Hepatocyte (in vitro differentiated cells): ENCODE results near the gene PRDM1. TPM values are rescaled to one million over a fixed set of nuclear protein-coding genes. Genes with fewer than 3 reads are reported as not detected.

ENCODE experiments used
- DNase-seq: peaks from one replicate; pipeline ENCODE4 v3.0.0-alpha.2; 2016; ENCODE audit warnings: low spot score
- H2AFZ ChIP-seq: fragments of 200-600 bp; sonication (generic); 2 replicates; pipeline ENCODE4 v1.6.0; 2016; ENCODE audit warnings: antibody characterized with exemption, mild to moderate bottlenecking
- H3K27ac ChIP-seq: fragments of 200-600 bp; sonication (generic); 2 replicates; pipeline ENCODE4 v1.5.1; 2016; ENCODE audit warnings: mild to moderate bottlenecking
- H3K27me3 ChIP-seq: fragments of 200-600 bp; sonication (generic); 2 replicates; pipeline ENCODE4 v1.6.1; 2016
- H3K36me3 ChIP-seq: fragments of 200-600 bp; sonication (generic); replicated peaks from 2 replicates; pipeline ENCODE4 v1.5.1; 2016; ENCODE audit warnings: low read depth; ENCODE audit not compliant: insufficient read depth
- H3K4me1 ChIP-seq: fragments of 200-600 bp; sonication (generic); 2 replicates; pipeline ENCODE4 v1.5.1; 2016; ENCODE audit warnings: mild to moderate bottlenecking, moderate library complexity; ENCODE audit not compliant: insufficient read depth
- H3K4me2 ChIP-seq: fragments of 200-600 bp; sonication (generic); 2 replicates; pipeline ENCODE4 v1.6.0; 2016
- H3K4me3 ChIP-seq: fragments of 200-600 bp; sonication (generic); 2 replicates; pipeline ENCODE4 v1.5.1; 2016; ENCODE audit warnings: mild to moderate bottlenecking
- H3K79me2 ChIP-seq: fragments of 200-600 bp; sonication (generic); 2 replicates; pipeline ENCODE4 v1.6.0; 2017; ENCODE audit warnings: mild to moderate bottlenecking
- H3K9me2 ChIP-seq: fragments of 200-600 bp; sonication (generic); replicated peaks from 2 replicates; pipeline ENCODE4 v1.6.0; 2017; ENCODE audit warnings: mild to moderate bottlenecking; ENCODE audit not compliant: insufficient read depth
- H3K9me3 ChIP-seq: fragments of 200-600 bp; sonication (generic); 2 replicates; pipeline ENCODE4 v1.5.1; 2016; ENCODE audit warnings: low read depth, mild to moderate bottlenecking
- H4K20me1 ChIP-seq: fragments of 200-600 bp; sonication (generic); 2 replicates; pipeline ENCODE4 v1.6.0; 2016; ENCODE audit warnings: mild to moderate bottlenecking; ENCODE audit not compliant: insufficient read depth, poor library complexity, severe bottlenecking
- EZH2 ChIP-seq: fragments of 200-600 bp; sonication (generic); IDR thresholded peaks from 2 replicates; pipeline ENCODE4 v1.6.1; 2016; ENCODE audit warnings: antibody characterized with exemption, mild to moderate bottlenecking, borderline replicate concordance
- EZH2phosphoT487 ChIP-seq: fragments of 200-600 bp; sonication (generic); IDR thresholded peaks from one replicate; pipeline ENCODE4 v1.6.1; 2018; ENCODE audit warnings: antibody characterized with exemption, mild to moderate bottlenecking, low read depth, moderate library complexity; ENCODE audit not compliant: unreplicated experiment, severe bottlenecking
- WGBS: methylation state at CpG from one replicate; pipeline ENCODE4 v1.1.6; 2016; ENCODE audit warnings: low lambda C conversion rate; ENCODE audit errors: missing lambda C conversion rate; 5-methylcytosine and 5-hydroxymethylcytosine counted together
- polyA plus RNA-seq: library from polyadenylated mRNA; unstranded; fragments of >200 nt; fragmentation: Nextera tagmentation; extraction: Ambion mirVana; gene quantifications from 2 replicates; pipeline ENCODE4 v1.2.1, GENCODE V29; 2016
- total RNA-seq: library from RNA; depleted of rRNA; stranded (reverse); fragments of >200 nt; gene quantifications from 2 replicates; pipeline ENCODE4 v1.2.3, GENCODE V29; 2014
- TF ChIP-seq, protein P1 (sequence below): fragments of 200-600 bp; sonication (generic); IDR thresholded peaks from 2 replicates; pipeline ENCODE4 v1.5.1; 2016; ENCODE audit warnings: antibody characterized with exemption, mild to moderate bottlenecking; ENCODE audit not compliant: poor library complexity

Gene PRDM1
- total and polyA plus RNA-seq, 2 experiments from 2014 or later, result 18.0 to 19.3 TPM

DNA sequence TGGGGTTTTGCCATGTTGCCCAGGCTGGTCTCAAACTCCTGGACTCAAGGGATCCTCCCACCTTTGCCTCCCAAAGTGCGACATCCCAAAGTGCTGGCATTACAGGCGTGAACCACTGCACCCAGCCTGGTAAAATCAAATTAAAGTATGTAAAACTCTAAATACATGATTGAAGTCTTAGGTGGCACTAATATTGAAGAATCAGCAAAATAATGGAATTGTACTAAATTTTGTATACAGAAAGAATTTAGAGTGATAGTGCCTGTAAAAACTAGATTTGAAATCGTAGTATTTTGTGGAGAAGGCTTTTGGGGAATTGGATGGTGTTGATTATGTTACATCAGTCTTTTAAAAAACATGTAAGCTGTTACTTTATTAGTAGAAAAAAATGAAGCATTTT, 10.0 kb upstream of the PRDM1 start:
- Histone ChIP-seq H3K27me3 (peaks cover 9% of the 10 kb centered on the region), H3K4me3 (no peak overlapping the region)
- WGBS, result 92% methylated on average over 3 of the region's 3 CpGs

DNA sequence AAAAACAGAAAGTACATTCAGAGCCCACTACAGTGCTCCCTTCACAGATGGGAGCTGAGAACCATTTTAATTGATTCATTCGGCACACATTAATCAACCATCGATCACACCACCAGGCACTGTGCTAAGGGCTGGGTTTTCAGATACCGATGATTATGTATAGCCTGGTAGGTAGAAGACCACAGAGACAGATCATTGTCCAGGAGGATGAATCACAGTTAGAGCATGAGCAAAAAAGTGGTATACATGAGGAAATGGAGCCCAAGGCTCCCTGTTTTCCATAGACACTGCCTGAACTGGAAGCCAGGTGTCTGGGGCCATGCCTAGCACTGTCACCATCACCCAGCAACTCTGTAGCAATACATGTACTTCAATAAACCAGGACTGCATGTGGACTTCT, 9.0 kb upstream of the PRDM1 start:
- no peak for TF ChIP-seq EZH2
- TF ChIP-seq, protein P1, sequence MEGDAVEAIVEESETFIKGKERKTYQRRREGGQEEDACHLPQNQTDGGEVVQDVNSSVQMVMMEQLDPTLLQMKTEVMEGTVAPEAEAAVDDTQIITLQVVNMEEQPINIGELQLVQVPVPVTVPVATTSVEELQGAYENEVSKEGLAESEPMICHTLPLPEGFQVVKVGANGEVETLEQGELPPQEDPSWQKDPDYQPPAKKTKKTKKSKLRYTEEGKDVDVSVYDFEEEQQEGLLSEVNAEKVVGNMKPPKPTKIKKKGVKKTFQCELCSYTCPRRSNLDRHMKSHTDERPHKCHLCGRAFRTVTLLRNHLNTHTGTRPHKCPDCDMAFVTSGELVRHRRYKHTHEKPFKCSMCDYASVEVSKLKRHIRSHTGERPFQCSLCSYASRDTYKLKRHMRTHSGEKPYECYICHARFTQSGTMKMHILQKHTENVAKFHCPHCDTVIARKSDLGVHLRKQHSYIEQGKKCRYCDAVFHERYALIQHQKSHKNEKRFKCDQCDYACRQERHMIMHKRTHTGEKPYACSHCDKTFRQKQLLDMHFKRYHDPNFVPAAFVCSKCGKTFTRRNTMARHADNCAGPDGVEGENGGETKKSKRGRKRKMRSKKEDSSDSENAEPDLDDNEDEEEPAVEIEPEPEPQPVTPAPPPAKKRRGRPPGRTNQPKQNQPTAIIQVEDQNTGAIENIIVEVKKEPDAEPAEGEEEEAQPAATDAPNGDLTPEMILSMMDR, result no peak
- no peak for TF ChIP-seq EZH2phosphoT487
- peaks cover 2% of the 10 kb centered on the region for H4K20me1 ChIP-seq
- no peaks in the 10 kb centered on the region for H3K36me3 ChIP-seq
- H3K9me3 ChIP-seq, result no peaks in the 10 kb centered on the region
- 92% methylated on average over 3 of the region's 3 CpGs for WGBS
- no peak overlapping the region for H3K27ac ChIP-seq
- H3K4me3 ChIP-seq, result no peak overlapping the region
- peaks cover 7% of the 10 kb centered on the region for H3K27me3 ChIP-seq
- H2AFZ ChIP-seq, result no peak overlapping the region
- no peaks in the 10 kb centered on the region for H3K9me2 ChIP-seq
- DNase-seq, result no peak
- peaks cover 4% of the 10 kb centered on the region for H3K4me1 ChIP-seq
- peaks cover 14% of the 10 kb centered on the region for H3K79me2 ChIP-seq
- no peak overlapping the region for H3K4me2 ChIP-seq

More for the DNA sequence above, 10.0 kb upstream of the PRDM1 start:
- Histone ChIP-seq H3K79me2 (peaks cover 16% of the 10 kb centered on the region), H3K27ac (no peak overlapping the region), H3K4me1 (peaks cover 4% of the 10 kb centered on the region), H3K4me2 (no peak overlapping the region), H4K20me1 (peaks cover 2% of the 10 kb centered on the region), H3K9me2 (no peaks in the 10 kb centered on the region), H3K9me3 (no peaks in the 10 kb centered on the region), H2AFZ (no peak overlapping the region), H3K36me3 (no peaks in the 10 kb centered on the region)
- no peak for DNase-seq
- TF ChIP-seq EZH2phosphoT487, result no peak
- TF ChIP-seq, protein P1, result no peak
- no peak for TF ChIP-seq EZH2

DNA sequence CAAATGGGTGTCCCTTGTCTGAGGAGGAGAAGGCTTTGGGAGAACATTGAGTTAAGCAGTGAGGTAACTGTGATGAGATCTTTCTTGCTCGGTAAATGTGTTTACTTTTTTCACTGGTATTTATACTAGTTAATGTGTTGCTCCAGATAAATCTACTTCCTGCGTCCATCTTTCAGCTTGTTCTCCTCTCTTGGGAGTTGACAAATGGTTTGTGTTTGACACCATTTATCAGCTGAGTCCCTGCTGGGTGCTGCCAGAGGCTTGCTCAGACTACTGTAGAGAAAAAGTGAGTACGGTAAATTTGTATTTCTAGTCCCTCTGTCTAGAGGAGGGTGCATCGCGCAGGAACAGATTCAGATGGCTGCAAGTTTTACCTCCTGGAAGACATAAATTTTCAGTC, 8.3 kb upstream of the PRDM1 start:
- Histone ChIP-seq H3K9me3 (no peaks in the 10 kb centered on the region), H3K4me2 (no peak overlapping the region), H3K27me3 (peaks cover 3% of the 10 kb centered on the region), H2AFZ (no peak overlapping the region), H3K79me2 (peaks cover 14% of the 10 kb centered on the region), H3K4me1 (peaks cover 4% of the 10 kb centered on the region), H3K4me3 (no peak overlapping the region), H3K9me2 (no peaks in the 10 kb centered on the region), H3K27ac (no peak overlapping the region), H4K20me1 (peaks cover 2% of the 10 kb centered on the region), H3K36me3 (no peaks in the 10 kb centered on the region)
- DNase-seq, result no peak
- TF ChIP-seq, protein P1, result no peak
- no peak for TF ChIP-seq EZH2phosphoT487
- TF ChIP-seq EZH2, result no peak
- 47% methylated on average over 5 of the region's 5 CpGs for WGBS
